ENCODE measurements around the gene PTPRN2.
"Not testable (repeated sequence)": the region's sequence is repeated elsewhere in the genome, so short reads cannot be mapped to it uniquely, and the experiment has no call there.

The PTPRN2 gene

GRCh38 chr7:157727964-157728615 is 859.5 kb downstream of the PTPRN2 start:
- DNase-seq: no peak

GRCh38 chr7:157726764-157727163 is 860.9 kb downstream of the PTPRN2 start:
- DNase-seq: no peak

- not testable (repeated sequence) for DNase-seq
These were observed 862.3 kb downstream of the PTPRN2 start for GRCh38 chr7:157725312-157725711.

GRCh38 chr7:157723205-157723604 is 864.4 kb downstream of the PTPRN2 start:
- no peak for DNase-seq

- DNase-seq: no peak
These were observed 865.2 kb downstream of the PTPRN2 start for GRCh38 chr7:157722137-157723060.

- DNase-seq: no peak
These were observed 866.0 kb downstream of the PTPRN2 start for GRCh38 chr7:157721468-157722136.

GRCh38 chr7:157719705-157720655 is 867.6 kb downstream of the PTPRN2 start:
- no peak for DNase-seq

- DNase-seq: no peak
These were observed 868.5 kb downstream of the PTPRN2 start for GRCh38 chr7:157719008-157719682.

GRCh38 chr7:157718303-157719007 is 869.2 kb downstream of the PTPRN2 start:
- no peak for DNase-seq

- no peak for DNase-seq
These were observed 870.1 kb downstream of the PTPRN2 start for GRCh38 chr7:157717211-157718174.

GRCh38 chr7:157715938-157716280 is 871.7 kb downstream of the PTPRN2 start:
- no peak for DNase-seq

GRCh38 chr7:157715071-157715937 is 872.3 kb downstream of the PTPRN2 start:
- no peak for DNase-seq

- no peak for DNase-seq
These were observed 873.2 kb downstream of the PTPRN2 start for GRCh38 chr7:157714166-157715070.

- no peak for DNase-seq
These were observed 874.0 kb downstream of the PTPRN2 start for GRCh38 chr7:157713591-157713990.

- DNase-seq: no peak
These were observed 874.9 kb downstream of the PTPRN2 start for GRCh38 chr7:157712666-157713235.

GRCh38 chr7:157711353-157711888 is 876.2 kb downstream of the PTPRN2 start:
- DNase-seq: no peak

GRCh38 chr7:157710396-157710795 is 877.2 kb downstream of the PTPRN2 start:
- no peak for DNase-seq
